ENCODE measurements around the gene KCNMB2. TPM values are rescaled to one million over a fixed set of nuclear protein-coding genes. Genes with fewer than 3 reads are reported as not detected.

KCNMB2 gene
- polyA plus RNA-seq, 3 donors, result not detected

DNA sequence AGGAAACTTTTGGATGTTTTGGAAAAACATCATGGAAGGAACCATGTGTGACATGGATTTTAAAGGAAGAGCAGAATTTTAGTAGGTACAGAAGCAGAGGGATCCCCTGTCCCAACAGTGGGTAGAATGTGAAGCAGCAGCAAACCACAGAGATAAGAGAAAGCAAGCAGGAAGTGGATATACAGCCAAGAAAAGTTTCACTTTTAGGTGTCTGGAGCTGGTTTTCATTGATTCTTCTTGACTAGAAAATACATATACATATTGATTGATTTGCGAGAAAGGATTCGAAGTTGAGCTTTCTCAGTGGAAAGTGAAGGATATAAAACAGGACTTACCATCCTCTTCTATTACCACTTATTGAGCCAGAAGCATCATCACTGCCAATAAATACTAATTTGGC, 133.5 kb downstream of the KCNMB2 start:
- no peak for DNase-seq
- no peaks in the 10 kb centered on the region for H3K36me3 ChIP-seq (replicated peaks in 1 of 2; ENCODE audit: control insufficient read depth in 1 of 2, insufficient read depth in 2 of 2, low read length in 2 of 2)
- no peaks in the 10 kb centered on the region for H3K27me3 ChIP-seq (ENCODE audit: control insufficient read depth in 2 of 2, insufficient read depth in 2 of 2, low read length in 2 of 2)
- TF ChIP-seq, protein P1, sequence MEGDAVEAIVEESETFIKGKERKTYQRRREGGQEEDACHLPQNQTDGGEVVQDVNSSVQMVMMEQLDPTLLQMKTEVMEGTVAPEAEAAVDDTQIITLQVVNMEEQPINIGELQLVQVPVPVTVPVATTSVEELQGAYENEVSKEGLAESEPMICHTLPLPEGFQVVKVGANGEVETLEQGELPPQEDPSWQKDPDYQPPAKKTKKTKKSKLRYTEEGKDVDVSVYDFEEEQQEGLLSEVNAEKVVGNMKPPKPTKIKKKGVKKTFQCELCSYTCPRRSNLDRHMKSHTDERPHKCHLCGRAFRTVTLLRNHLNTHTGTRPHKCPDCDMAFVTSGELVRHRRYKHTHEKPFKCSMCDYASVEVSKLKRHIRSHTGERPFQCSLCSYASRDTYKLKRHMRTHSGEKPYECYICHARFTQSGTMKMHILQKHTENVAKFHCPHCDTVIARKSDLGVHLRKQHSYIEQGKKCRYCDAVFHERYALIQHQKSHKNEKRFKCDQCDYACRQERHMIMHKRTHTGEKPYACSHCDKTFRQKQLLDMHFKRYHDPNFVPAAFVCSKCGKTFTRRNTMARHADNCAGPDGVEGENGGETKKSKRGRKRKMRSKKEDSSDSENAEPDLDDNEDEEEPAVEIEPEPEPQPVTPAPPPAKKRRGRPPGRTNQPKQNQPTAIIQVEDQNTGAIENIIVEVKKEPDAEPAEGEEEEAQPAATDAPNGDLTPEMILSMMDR (IDR thresholded peaks at IDR 0.05), result no peak
- Mint-ChIP-seq H3K27ac (no peak overlapping the region), H3K4me3 (no peak overlapping the region), H3K9me3 (peaks cover 2 to 8% (median 3%) of the 10 kb centered on the region in 7 donors), H3K4me1 (no peaks in the 10 kb centered on the region), H3K36me3 (no peaks in the 10 kb centered on the region), H3K27me3 (ENCODE audit: low read depth in 3 of 3) (no peaks in the 10 kb centered on the region)
- no peak overlapping the region for H3K4me3 ChIP-seq (replicated peaks in 1 of 3; ENCODE audit: low read depth in 2 of 3, low read length in 3 of 3)
- H4K20me1 ChIP-seq (ENCODE audit: insufficient read depth, low read length), result no peaks in the 10 kb centered on the region
- H3K27ac ChIP-seq (ENCODE audit: low read depth in 1 of 2, low read length in 2 of 2), result no peak overlapping the region
- H2AFZ ChIP-seq (ENCODE audit: insufficient read depth, low read depth, low read length, poor library complexity, severe bottlenecking), result no peak overlapping the region
- H3K4me2 ChIP-seq (replicated peaks; ENCODE audit: extremely low read depth, low read length, poor library complexity, severe bottlenecking), result no peak overlapping the region
- no peak overlapping the region for H3K9ac ChIP-seq (ENCODE audit: insufficient read depth, low read length, poor library complexity, severe bottlenecking)
- intact Hi-C loops (cut with micrococcal nuclease), result no loop called here
- WGBS (ENCODE audit: insufficient coverage), result no CpG with 5 or more reads among the region's 2 CpGs
- peaks cover 0 to 3% of the 10 kb centered on the region in 2 donors for H3K9me3 ChIP-seq (replicated peaks in 1 of 2; ENCODE audit: control insufficient read depth in 1 of 2, insufficient read depth in 1 of 2, low read length in 2 of 2)
- H3K4me1 ChIP-seq (ENCODE audit: control insufficient read depth in 1 of 2, insufficient read depth in 2 of 2, low read length in 2 of 2), result no peaks in the 10 kb centered on the region
- no peaks in the 10 kb centered on the region for H3K79me2 ChIP-seq (ENCODE audit: insufficient read depth, low read length)

DNA sequence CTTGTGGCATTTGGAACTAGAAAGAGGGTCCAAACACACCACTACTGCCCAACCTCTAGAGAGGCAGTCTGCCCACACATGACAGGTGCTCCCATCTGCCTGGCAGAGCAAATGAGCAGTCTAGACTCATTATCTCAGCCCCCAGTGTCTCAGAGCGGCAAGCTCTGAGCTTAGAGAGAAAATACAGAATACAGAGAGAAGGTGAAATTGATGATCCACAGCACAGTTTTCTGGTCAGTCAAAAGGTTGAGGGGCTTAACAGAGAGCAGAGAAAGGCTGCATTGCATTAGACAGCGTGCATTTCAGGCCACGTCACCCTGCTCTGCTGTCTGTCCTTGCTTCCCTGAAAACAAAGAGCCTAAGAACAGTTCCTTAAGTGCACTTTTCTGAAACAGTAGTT, 135.1 kb downstream of the KCNMB2 start:
- no peak overlapping the region for H3K4me3 Mint-ChIP-seq
- TF ChIP-seq, protein P1 (IDR thresholded peaks at IDR 0.05), result no peak

More for the DNA sequence above, 135.1 kb downstream of the KCNMB2 start:
- H2AFZ ChIP-seq (ENCODE audit: insufficient read depth, low read depth, low read length, poor library complexity, severe bottlenecking), result no peak overlapping the region
- peaks cover 2 to 3% of the 10 kb centered on the region in 2 donors for H3K9me3 ChIP-seq (replicated peaks in 1 of 2; ENCODE audit: control insufficient read depth in 1 of 2, insufficient read depth in 1 of 2, low read length in 2 of 2)
- no peak overlapping the region for H3K4me3 ChIP-seq (replicated peaks in 1 of 3; ENCODE audit: low read depth in 2 of 3, low read length in 3 of 3)
- H3K79me2 ChIP-seq (ENCODE audit: insufficient read depth, low read length), result no peaks in the 10 kb centered on the region
- 100% methylated on average over 1 of the region's 3 CpGs for WGBS (ENCODE audit: insufficient coverage)
- Mint-ChIP-seq H3K4me1 (no peaks in the 10 kb centered on the region), H3K27ac (no peak overlapping the region), H3K9me3 (peaks cover 2 to 8% (median 4%) of the 10 kb centered on the region in 7 donors), H3K36me3 (no peaks in the 10 kb centered on the region), H3K27me3 (ENCODE audit: low read depth in 3 of 3) (no peaks in the 10 kb centered on the region)
- no peaks in the 10 kb centered on the region for H3K36me3 ChIP-seq (replicated peaks in 1 of 2; ENCODE audit: control insufficient read depth in 1 of 2, insufficient read depth in 2 of 2, low read length in 2 of 2)
- no peak for DNase-seq
- H4K20me1 ChIP-seq (ENCODE audit: insufficient read depth, low read length), result no peaks in the 10 kb centered on the region
- no peak overlapping the region for H3K27ac ChIP-seq (ENCODE audit: low read depth in 1 of 2, low read length in 2 of 2)
- H3K4me1 ChIP-seq (ENCODE audit: control insufficient read depth in 1 of 2, insufficient read depth in 2 of 2, low read length in 2 of 2), result no peaks in the 10 kb centered on the region
- no peak overlapping the region for H3K9ac ChIP-seq (ENCODE audit: insufficient read depth, low read length, poor library complexity, severe bottlenecking)
- intact Hi-C loops (cut with micrococcal nuclease), result no loop called here
- H3K4me2 ChIP-seq (replicated peaks; ENCODE audit: extremely low read depth, low read length, poor library complexity, severe bottlenecking), result no peak overlapping the region
- no peaks in the 10 kb centered on the region for H3K27me3 ChIP-seq (ENCODE audit: control insufficient read depth in 2 of 2, insufficient read depth in 2 of 2, low read length in 2 of 2)
